Measurements from ENCODE around the gene TMCC1. TPM values are rescaled to one million over a fixed set of nuclear protein-coding genes. Genes with fewer than 3 reads are reported as not detected.

Gene TMCC1
- total and polyA plus RNA-seq, 2 donors (not counting 1 experiment from before 2014, with no cell fraction given) = 8.5 to 32.2 TPM

- no peaks in the 10 kb centered on the region for H3K9me3 ChIP-seq (ENCODE audit: control extremely low read depth in 1 of 3, control insufficient read depth in 2 of 3, insufficient read depth in 1 of 3, low read length in 2 of 3)
- no peak overlapping the region for H3K4me3 ChIP-seq (ENCODE audit: control extremely low read depth in 1 of 5, extremely low read depth in 1 of 5, insufficient read depth in 1 of 5, low read depth in 2 of 5, low read length in 4 of 5)
- intact Hi-C loops (cut with micrococcal nuclease) = no loop called here
- ChIA-PET CTCF (no interaction called here), POLR2A (no interaction called here)
- H2AFZ ChIP-seq (ENCODE audit: insufficient read depth, low read depth, low read length, poor library complexity, severe bottlenecking) = no peak overlapping the region
- 60% methylated on average over 1 of the region's 2 CpGs for WGBS (ENCODE audit: insufficient coverage)
- no peak overlapping the region for H3K27ac ChIP-seq (ENCODE audit: low read length in 2 of 2)
- peaks cover 6% of the 10 kb centered on the region for H3K4me1 Mint-ChIP-seq
- ATAC-seq (ENCODE audit: low read depth) (no peak), DNase-seq (no peak)
- peaks cover 8% of the 10 kb centered on the region for H4K20me1 ChIP-seq (ENCODE audit: control insufficient read depth, insufficient read depth, low read length, poor library complexity, severe bottlenecking)
- no peaks in the 10 kb centered on the region for H3K9me3 Mint-ChIP-seq (ENCODE audit: insufficient read depth)
- H3K27me3 Mint-ChIP-seq = no peaks in the 10 kb centered on the region
- H3K4me2 ChIP-seq (replicated peaks; ENCODE audit: low read depth, low read length, poor library complexity, severe bottlenecking) = no peak overlapping the region
- H3K27me3 ChIP-seq (replicated peaks in 1 of 4; ENCODE audit: control extremely low read depth in 1 of 4, control insufficient read depth in 3 of 4, insufficient read depth in 4 of 4, low read length in 3 of 4) = no peaks in the 10 kb centered on the region
- H3K4me3 Mint-ChIP-seq = no peak overlapping the region
- no peak overlapping the region for H3K9ac ChIP-seq (ENCODE audit: low read length)
- H3K27ac Mint-ChIP-seq = no peak overlapping the region
- no peaks in the 10 kb centered on the region for H3K4me1 ChIP-seq (ENCODE audit: control insufficient read depth in 2 of 2, insufficient read depth in 2 of 2, low read length in 2 of 2)
- TF ChIP-seq EZH2 (IDR thresholded peaks at IDR 0.05; ENCODE audit: borderline replicate concordance, insufficient read depth, low read depth, low read length, poor library complexity, severe bottlenecking) (no peak), CTCF (IDR thresholded peaks at IDR 0.05) (no peak)
- H3K79me2 ChIP-seq (ENCODE audit: control insufficient read depth, insufficient read depth, low read length) = no peaks in the 10 kb centered on the region
- peaks cover 0 to 14% of the 10 kb centered on the region in 2 experiments for H3K36me3 ChIP-seq (replicated peaks in 1 of 2; ENCODE audit: control extremely low read depth in 1 of 2, control insufficient read depth in 1 of 2, extremely low read depth in 1 of 2, insufficient read depth in 2 of 2, low read length in 1 of 2)
Observed at GRCh38 chr3:129657261-129658046, 236.1 kb downstream of the TMCC1 start.

GRCh38 chr3:129656659-129657247 lies 236.8 kb downstream of the TMCC1 start:
- no peaks in the 10 kb centered on the region for H3K79me2 ChIP-seq (ENCODE audit: control insufficient read depth, insufficient read depth, low read length)
- H3K27me3 ChIP-seq (replicated peaks in 1 of 4; ENCODE audit: control extremely low read depth in 1 of 4, control insufficient read depth in 3 of 4, insufficient read depth in 4 of 4, low read length in 3 of 4) = no peaks in the 10 kb centered on the region
- H3K4me1 ChIP-seq (ENCODE audit: control insufficient read depth in 2 of 2, insufficient read depth in 2 of 2, low read length in 2 of 2) = no peaks in the 10 kb centered on the region
- no peak overlapping the region for H2AFZ ChIP-seq (ENCODE audit: insufficient read depth, low read depth, low read length, poor library complexity, severe bottlenecking)
- H3K4me2 ChIP-seq (replicated peaks; ENCODE audit: low read depth, low read length, poor library complexity, severe bottlenecking) = no peak overlapping the region
- no peak overlapping the region for H3K4me3 ChIP-seq (ENCODE audit: control extremely low read depth in 1 of 5, extremely low read depth in 1 of 5, insufficient read depth in 1 of 5, low read depth in 2 of 5, low read length in 4 of 5)
- no peak overlapping the region for H3K9ac ChIP-seq (ENCODE audit: low read length)
- peaks cover 8% of the 10 kb centered on the region for H4K20me1 ChIP-seq (ENCODE audit: control insufficient read depth, insufficient read depth, low read length, poor library complexity, severe bottlenecking)
- DNase-seq = no peak
- Mint-ChIP-seq H3K9me3 (ENCODE audit: insufficient read depth) (no peaks in the 10 kb centered on the region), H3K27me3 (no peaks in the 10 kb centered on the region), H3K27ac (no peak overlapping the region), H3K4me3 (no peak overlapping the region), H3K4me1 (peaks cover 2% of the 10 kb centered on the region)
- TF ChIP-seq EZH2 (IDR thresholded peaks at IDR 0.05; ENCODE audit: borderline replicate concordance, insufficient read depth, low read depth, low read length, poor library complexity, severe bottlenecking) (no peak), CTCF (IDR thresholded peaks at IDR 0.05) (no peak)
- POLR2A ChIA-PET = no interaction called here
- H3K27ac ChIP-seq (ENCODE audit: low read length in 2 of 2) = no peak overlapping the region
- CTCF ChIA-PET = no interaction called here
- no peak for ATAC-seq (ENCODE audit: low read depth)
- intact Hi-C loops (cut with micrococcal nuclease) = no loop called here
- peaks cover 0 to 14% of the 10 kb centered on the region in 2 experiments for H3K36me3 ChIP-seq (replicated peaks in 1 of 2; ENCODE audit: control extremely low read depth in 1 of 2, control insufficient read depth in 1 of 2, extremely low read depth in 1 of 2, insufficient read depth in 2 of 2, low read length in 1 of 2)
- H3K9me3 ChIP-seq (ENCODE audit: control extremely low read depth in 1 of 3, control insufficient read depth in 2 of 3, insufficient read depth in 1 of 3, low read length in 2 of 3) = no peaks in the 10 kb centered on the region
- no CpG with 5 or more reads among the region's 5 CpGs for WGBS (ENCODE audit: insufficient coverage)

All from B cell (primary cell).